Mesodermal cell (in vitro differentiated cells): ENCODE results near the gene PTTG1IP.

Source experiments
- H3K27ac ChIP-seq: 2 replicates; pipeline ENCODE4 v1.7.0; 2013; ENCODE audit warnings: mild to moderate bottlenecking, low read depth, low read length, moderate library complexity; ENCODE audit not compliant: severe bottlenecking
- H3K36me3 ChIP-seq: 2 replicates; pipeline ENCODE4 v1.7.1; 2013; ENCODE audit warnings: mild to moderate bottlenecking, low read length, moderate library complexity; ENCODE audit not compliant: control insufficient read depth, insufficient read depth
- H3K4me1 ChIP-seq: one replicate; pipeline ENCODE4 v1.7.1; 2013; ENCODE audit warnings: mild to moderate bottlenecking, low read length; ENCODE audit not compliant: insufficient read depth, control insufficient read depth, poor library complexity, severe bottlenecking
- H3K4me3 ChIP-seq: 2 replicates; pipeline ENCODE4 v1.7.0; 2013; ENCODE audit warnings: low read length, control low read depth, mild to moderate bottlenecking; ENCODE audit not compliant: insufficient read depth, poor library complexity, severe bottlenecking; ENCODE audit errors: extremely low read depth
- H3K9me3 ChIP-seq: 2 replicates; pipeline ENCODE4 v1.7.1; 2013; ENCODE audit warnings: mild to moderate bottlenecking, low read length, moderate library complexity; ENCODE audit not compliant: control insufficient read depth
- WGBS, 2 experiments: methylation state at CpG; one replicate each; pipeline ENCODE4 v1.1.5; 2013; ENCODE audit warnings: missing lambda C conversion rate in 2 of 2; ENCODE audit not compliant: insufficient coverage in 2 of 2; 5-methylcytosine and 5-hydroxymethylcytosine counted together

PTTG1IP gene

GRCh38 chr21:44876849-44877575 lies 3.5 kb upstream of the PTTG1IP start:
- Histone ChIP-seq H3K27ac (no peak overlapping the region), H3K9me3 (no peaks in the 10 kb centered on the region), H3K36me3 (peaks cover 5% of the 10 kb centered on the region), H3K4me3 (no peak overlapping the region), H3K4me1 (peaks cover 12% of the 10 kb centered on the region)
- WGBS, 2 experiments = 96 to 99% methylated on average over 4 to 11 of the region's 12 CpGs

GRCh38 chr21:44875316-44875700 lies 1.8 kb upstream of the PTTG1IP start:
- Histone ChIP-seq H3K36me3 (peaks cover 5% of the 10 kb centered on the region), H3K4me1 (peaks cover 15% of the 10 kb centered on the region), H3K4me3 (peak overlapping the region; percentile 94), H3K9me3 (no peaks in the 10 kb centered on the region), H3K27ac (no peak overlapping the region)
- 94% methylated on average over 6 of the region's 6 CpGs for WGBS, 2 experiments

GRCh38 chr21:44874497-44875315 lies 1.2 kb upstream of the PTTG1IP start:
- Histone ChIP-seq H3K4me1 (peaks cover 15% of the 10 kb centered on the region), H3K4me3 (peak overlapping the region; percentile 94), H3K36me3 (peaks cover 5% of the 10 kb centered on the region), H3K9me3 (no peaks in the 10 kb centered on the region), H3K27ac (peak overlapping the region; percentile 49)
- WGBS, 2 experiments = 11 to 12% methylated on average over 45 to 48 of the region's 49 CpGs

- H3K9me3 ChIP-seq = no peaks in the 10 kb centered on the region
- H3K4me1 ChIP-seq = peaks cover 18% of the 10 kb centered on the region
- WGBS, 2 experiments = 0% methylated on average over 4 to 12 of the region's 20 CpGs
- peak overlapping the region; percentile 49 for H3K27ac ChIP-seq
- H3K36me3 ChIP-seq = peaks cover 5% of the 10 kb centered on the region
- peak overlapping the region; percentile 94 for H3K4me3 ChIP-seq
Observed at GRCh38 chr21:44874240-44874496, 678 bp upstream of the PTTG1IP start.

GRCh38 chr21:44872649-44873355 lies 688 bp downstream of the PTTG1IP start:
- H3K27ac ChIP-seq = peak overlapping the region; percentile 97
- H3K4me3 ChIP-seq = peak overlapping the region; percentile 94
- peaks cover 32% of the 10 kb centered on the region for H3K4me1 ChIP-seq
- WGBS, 2 experiments = 0 to 1% methylated on average over 41 to 60 of the region's 65 CpGs
- no peaks in the 10 kb centered on the region for H3K9me3 ChIP-seq
- H3K36me3 ChIP-seq = peaks cover 15% of the 10 kb centered on the region

- Histone ChIP-seq H3K36me3 (peaks cover 18% of the 10 kb centered on the region), H3K9me3 (no peaks in the 10 kb centered on the region), H3K4me1 (peaks cover 37% of the 10 kb centered on the region), H3K4me3 (peak overlapping the region; percentile 94), H3K27ac (peak overlapping the region; percentile 97)
- WGBS, 2 experiments = 0 to 8% methylated on average over 1 to 2 of the region's 3 CpGs
Observed at GRCh38 chr21:44872323-44872648, 1.2 kb downstream of the PTTG1IP start.

- 60 to 62% methylated on average over 6 to 12 of the region's 14 CpGs for WGBS, 2 experiments
- Histone ChIP-seq H3K36me3 (peaks cover 20% of the 10 kb centered on the region), H3K4me1 (peaks cover 42% of the 10 kb centered on the region), H3K27ac (peak overlapping the region; percentile 97), H3K4me3 (peak overlapping the region; percentile 94), H3K9me3 (no peaks in the 10 kb centered on the region)
Observed at GRCh38 chr21:44871576-44872269, 1.8 kb downstream of the PTTG1IP start.

GRCh38 chr21:44870748-44871495 lies 2.6 kb downstream of the PTTG1IP start:
- Histone ChIP-seq H3K4me3 (peak overlapping the region; percentile 94), H3K36me3 (peaks cover 23% of the 10 kb centered on the region), H3K27ac (peak overlapping the region; percentile 97), H3K4me1 (peaks cover 50% of the 10 kb centered on the region), H3K9me3 (no peaks in the 10 kb centered on the region)
- 76 to 79% methylated on average over 8 to 10 of the region's 10 CpGs for WGBS, 2 experiments

- peak overlapping the region; percentile 94 for H3K4me3 ChIP-seq
- 57 to 79% methylated on average over 10 to 11 of the region's 19 CpGs for WGBS, 2 experiments
- H3K4me1 ChIP-seq = peaks cover 55% of the 10 kb centered on the region
- peak overlapping the region; percentile 97 for H3K27ac ChIP-seq
- peaks cover 31% of the 10 kb centered on the region for H3K36me3 ChIP-seq
- H3K9me3 ChIP-seq = no peaks in the 10 kb centered on the region
Observed at GRCh38 chr21:44869781-44870747, 3.4 kb downstream of the PTTG1IP start.
